Measurements from ENCODE around the gene CIDEB. TPM values are rescaled to one million over a fixed set of nuclear protein-coding genes. Genes with fewer than 3 reads are reported as not detected.

CIDEB gene
- total and polyA plus RNA-seq, 2 of the 13 experiments (the other 11 are each of a cell fraction or from before 2014, with no cell fraction given), result 35.8 to 110 TPM

DNA sequence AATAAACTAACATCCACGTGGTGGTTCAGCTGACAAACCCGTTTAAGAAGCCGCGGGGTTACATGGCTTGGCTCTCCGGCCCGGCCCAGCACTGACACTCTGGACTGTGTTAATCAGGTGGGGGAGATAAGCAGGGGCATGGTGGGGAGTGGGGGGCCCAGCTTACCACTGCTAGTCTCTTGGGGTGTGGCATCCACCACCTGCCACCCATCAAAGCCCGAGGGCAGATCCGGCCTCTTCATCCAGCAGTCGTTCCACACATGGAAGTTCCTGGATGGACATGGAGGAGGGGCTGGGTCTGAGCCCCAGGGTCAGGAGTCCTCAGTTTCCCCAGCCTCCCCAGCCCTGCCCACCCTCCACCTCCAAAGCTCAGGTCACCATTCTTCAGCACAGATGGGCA lies 49.7 kb downstream of the CIDEB start (continued):
- TF ChIP-seq, protein P1, sequence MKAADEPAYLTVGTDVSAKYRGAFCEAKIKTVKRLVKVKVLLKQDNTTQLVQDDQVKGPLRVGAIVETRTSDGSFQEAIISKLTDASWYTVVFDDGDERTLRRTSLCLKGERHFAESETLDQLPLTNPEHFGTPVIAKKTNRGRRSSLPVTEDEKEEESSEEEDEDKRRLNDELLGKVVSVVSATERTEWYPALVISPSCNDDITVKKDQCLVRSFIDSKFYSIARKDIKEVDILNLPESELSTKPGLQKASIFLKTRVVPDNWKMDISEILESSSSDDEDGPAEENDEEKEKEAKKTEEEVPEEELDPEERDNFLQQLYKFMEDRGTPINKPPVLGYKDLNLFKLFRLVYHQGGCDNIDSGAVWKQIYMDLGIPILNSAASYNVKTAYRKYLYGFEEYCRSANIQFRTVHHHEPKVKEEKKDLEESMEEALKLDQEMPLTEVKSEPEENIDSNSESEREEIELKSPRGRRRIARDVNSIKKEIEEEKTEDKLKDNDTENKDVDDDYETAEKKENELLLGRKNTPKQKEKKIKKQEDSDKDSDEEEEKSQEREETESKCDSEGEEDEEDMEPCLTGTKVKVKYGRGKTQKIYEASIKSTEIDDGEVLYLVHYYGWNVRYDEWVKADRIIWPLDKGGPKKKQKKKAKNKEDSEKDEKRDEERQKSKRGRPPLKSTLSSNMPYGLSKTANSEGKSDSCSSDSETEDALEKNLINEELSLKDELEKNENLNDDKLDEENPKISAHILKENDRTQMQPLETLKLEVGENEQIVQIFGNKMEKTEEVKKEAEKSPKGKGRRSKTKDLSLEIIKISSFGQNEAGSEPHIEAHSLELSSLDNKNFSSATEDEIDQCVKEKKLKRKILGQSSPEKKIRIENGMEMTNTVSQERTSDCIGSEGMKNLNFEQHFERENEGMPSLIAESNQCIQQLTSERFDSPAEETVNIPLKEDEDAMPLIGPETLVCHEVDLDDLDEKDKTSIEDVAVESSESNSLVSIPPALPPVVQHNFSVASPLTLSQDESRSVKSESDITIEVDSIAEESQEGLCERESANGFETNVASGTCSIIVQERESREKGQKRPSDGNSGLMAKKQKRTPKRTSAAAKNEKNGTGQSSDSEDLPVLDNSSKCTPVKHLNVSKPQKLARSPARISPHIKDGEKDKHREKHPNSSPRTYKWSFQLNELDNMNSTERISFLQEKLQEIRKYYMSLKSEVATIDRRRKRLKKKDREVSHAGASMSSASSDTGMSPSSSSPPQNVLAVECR (CRISPR knock-in tag; IDR thresholded peaks at IDR 0.05; ENCODE audit: borderline replicate concordance), result no peak
- TF ChIP-seq ZNF790 (CRISPR knock-in tag; IDR thresholded peaks at IDR 0.05; ENCODE audit: borderline replicate concordance), result no peak
- no peak for TF ChIP-seq STAG1 (CRISPR knock-in tag; IDR thresholded peaks at IDR 0.05)
- TF ChIP-seq NR3C1 (CRISPR knock-in tag; IDR thresholded peaks at IDR 0.05), result no peak
- no peak for TF ChIP-seq TARDBP (CRISPR knock-in tag; IDR thresholded peaks at IDR 0.05)
- TF ChIP-seq NRL (CRISPR knock-in tag; IDR thresholded peaks at IDR 0.05; ENCODE audit: borderline replicate concordance), result no peak
- no peak for TF ChIP-seq HIVEP1 (CRISPR knock-in tag; IDR thresholded peaks at IDR 0.05)
- TF ChIP-seq NR2F2 (IDR thresholded peaks at IDR 0.05; ENCODE audit: borderline replicate concordance, low read depth), result no peak
- TF ChIP-seq SRY (CRISPR knock-in tag; IDR thresholded peaks at IDR 0.05), result no peak
- TF ChIP-seq ZMYM4 (CRISPR knock-in tag; IDR thresholded peaks at IDR 0.05), result no peak
- TF ChIP-seq CENPBD1 (CRISPR knock-in tag; IDR thresholded peaks at IDR 0.05; ENCODE audit: borderline replicate concordance, low read depth), result no peak
- TF ChIP-seq, protein P2, sequence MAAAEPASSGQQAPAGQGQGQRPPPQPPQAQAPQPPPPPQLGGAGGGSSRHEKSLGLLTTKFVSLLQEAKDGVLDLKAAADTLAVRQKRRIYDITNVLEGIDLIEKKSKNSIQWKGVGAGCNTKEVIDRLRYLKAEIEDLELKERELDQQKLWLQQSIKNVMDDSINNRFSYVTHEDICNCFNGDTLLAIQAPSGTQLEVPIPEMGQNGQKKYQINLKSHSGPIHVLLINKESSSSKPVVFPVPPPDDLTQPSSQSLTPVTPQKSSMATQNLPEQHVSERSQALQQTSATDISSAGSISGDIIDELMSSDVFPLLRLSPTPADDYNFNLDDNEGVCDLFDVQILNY (CRISPR knock-in tag; conservative IDR thresholded peaks at IDR 0.05), result no peak

Measured in HepG2 (cell line).